Nephron (organoid): ENCODE measurements around the gene RBMS1.

Experiments
- H3K27ac Mint-ChIP-seq, 3 experiments: 2 replicates each; pipeline ENCODE4 v1.8.0; 2020; ENCODE audit warnings: mixed read lengths in 3 of 3, mild to moderate bottlenecking in 2 of 3, moderate library complexity in 1 of 3
- H3K27me3 Mint-ChIP-seq: 2 replicates; pipeline ENCODE4 v1.8.0; 2021; ENCODE audit warnings: low read depth, mild to moderate bottlenecking, moderate library complexity, mixed read lengths
- H3K36me3 Mint-ChIP-seq: 2 replicates; pipeline ENCODE4 v1.8.0; 2020; ENCODE audit warnings: low read depth, mixed read lengths
- H3K4me1 Mint-ChIP-seq: 2 replicates; pipeline ENCODE4 v1.8.0; 2020; ENCODE audit warnings: mixed read lengths
- H3K4me3 Mint-ChIP-seq, 3 experiments: 2 replicates each; pipeline ENCODE4 v1.8.0; 2020; ENCODE audit warnings: mild to moderate bottlenecking in 3 of 3, mixed read lengths in 3 of 3, moderate library complexity in 2 of 3
- H3K9me3 Mint-ChIP-seq: 2 replicates; pipeline ENCODE4 v1.8.0; 2020; ENCODE audit warnings: mixed read lengths
- CTCF ChIP-seq, 3 experiments: fragments of 200-600 bp; sonication (generic); IDR thresholded peaks; one replicate each; pipeline ENCODE4 v1.5.0; 2021; ENCODE audit warnings: antibody characterized with exemption in 3 of 3; ENCODE audit not compliant: unreplicated experiment in 3 of 3

RBMS1 gene

DNA sequence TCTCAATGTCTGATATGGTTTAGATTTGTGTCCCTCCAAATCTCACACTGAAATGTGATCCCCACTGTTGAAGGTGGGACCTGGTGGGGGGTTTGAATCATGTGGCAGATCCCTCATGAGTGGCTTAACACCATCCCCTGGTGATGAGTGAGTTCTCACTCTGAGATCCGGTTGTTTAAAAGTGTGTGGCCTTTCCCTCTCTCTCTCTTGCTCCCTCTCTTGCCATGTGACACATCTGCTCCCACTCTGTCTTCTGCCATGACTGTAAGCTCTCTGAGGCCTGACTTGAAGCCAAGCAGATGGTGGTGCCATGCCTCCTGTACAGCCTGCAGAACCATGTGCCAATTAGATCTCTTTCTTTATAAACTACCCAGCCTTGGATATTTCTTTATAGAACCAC, 108.8 kb downstream of the RBMS1 start:
- no peaks in the 10 kb centered on the region for H3K36me3 Mint-ChIP-seq
- no peak overlapping the region for H3K4me3 Mint-ChIP-seq
- no peak for TF ChIP-seq CTCF (IDR thresholded peaks at IDR 0.05; ENCODE audit: unreplicated experiment in 3 of 3)
- H3K4me1 Mint-ChIP-seq, result peaks cover 67% of the 10 kb centered on the region
- H3K27me3 Mint-ChIP-seq, result no peaks in the 10 kb centered on the region
- H3K27ac Mint-ChIP-seq, result no peak overlapping the region
- no peaks in the 10 kb centered on the region for H3K9me3 Mint-ChIP-seq

DNA sequence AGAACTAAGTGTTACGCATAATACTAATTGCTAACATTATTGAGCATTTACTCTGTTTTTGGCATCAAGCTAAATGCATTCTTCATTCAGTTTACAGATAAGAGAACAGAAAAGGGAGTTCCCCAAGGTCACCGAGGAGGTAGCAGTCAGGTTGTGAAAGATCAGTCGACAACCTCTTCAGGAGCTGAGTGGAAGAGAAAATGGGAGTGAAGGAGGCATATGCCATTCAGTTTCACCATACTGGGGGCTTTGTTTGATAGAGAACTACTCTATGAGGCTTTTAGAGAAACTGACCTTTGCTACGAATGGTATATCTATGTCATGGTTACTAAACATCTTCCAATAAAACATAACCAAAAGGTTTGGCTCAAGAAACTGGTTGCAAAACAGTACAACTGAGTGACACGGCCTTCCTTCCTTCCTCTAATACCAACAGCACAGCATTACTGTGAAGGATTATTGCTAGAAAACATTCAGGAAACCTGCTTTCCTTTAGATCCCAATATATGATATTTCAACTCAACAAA, 112.1 kb downstream of the RBMS1 start:
- Mint-ChIP-seq H3K36me3 (no peaks in the 10 kb centered on the region), H3K4me3 (no peak overlapping the region), H3K4me1 (peaks cover 60% of the 10 kb centered on the region), H3K27ac (peak overlapping the region; percentile 15 to 78 (median 43)), H3K27me3 (no peaks in the 10 kb centered on the region), H3K9me3 (no peaks in the 10 kb centered on the region)
- TF ChIP-seq CTCF (IDR thresholded peaks at IDR 0.05; ENCODE audit: unreplicated experiment in 3 of 3), result no peak

DNA sequence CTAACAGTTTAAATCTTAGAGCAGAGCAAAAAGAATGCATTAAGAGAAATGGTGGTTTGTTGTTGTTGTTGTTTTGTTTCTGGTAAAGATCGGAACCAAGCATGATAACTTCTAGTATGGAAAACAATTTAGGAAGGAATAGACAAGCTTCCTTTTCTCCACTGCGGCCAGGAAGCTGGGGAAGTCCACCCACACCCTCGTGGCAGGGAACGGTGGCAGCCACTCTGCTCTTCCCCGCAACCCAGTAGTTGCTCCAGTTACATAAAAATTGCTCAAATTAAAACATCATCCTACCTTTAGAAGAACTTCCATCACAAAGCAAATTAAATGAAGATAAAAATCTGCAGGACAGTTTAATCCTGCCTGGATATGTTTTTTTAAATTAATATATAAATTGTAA, 113.0 kb downstream of the RBMS1 start:
- H3K27me3 Mint-ChIP-seq, result no peaks in the 10 kb centered on the region
- no peak for TF ChIP-seq CTCF (IDR thresholded peaks at IDR 0.05; ENCODE audit: unreplicated experiment in 3 of 3)
- H3K36me3 Mint-ChIP-seq, result no peaks in the 10 kb centered on the region
- H3K9me3 Mint-ChIP-seq, result no peaks in the 10 kb centered on the region
- peak overlapping the region; percentile 6 to 78 (median 52) for H3K27ac Mint-ChIP-seq
- no peak overlapping the region for H3K4me3 Mint-ChIP-seq
- H3K4me1 Mint-ChIP-seq, result peaks cover 66% of the 10 kb centered on the region

DNA sequence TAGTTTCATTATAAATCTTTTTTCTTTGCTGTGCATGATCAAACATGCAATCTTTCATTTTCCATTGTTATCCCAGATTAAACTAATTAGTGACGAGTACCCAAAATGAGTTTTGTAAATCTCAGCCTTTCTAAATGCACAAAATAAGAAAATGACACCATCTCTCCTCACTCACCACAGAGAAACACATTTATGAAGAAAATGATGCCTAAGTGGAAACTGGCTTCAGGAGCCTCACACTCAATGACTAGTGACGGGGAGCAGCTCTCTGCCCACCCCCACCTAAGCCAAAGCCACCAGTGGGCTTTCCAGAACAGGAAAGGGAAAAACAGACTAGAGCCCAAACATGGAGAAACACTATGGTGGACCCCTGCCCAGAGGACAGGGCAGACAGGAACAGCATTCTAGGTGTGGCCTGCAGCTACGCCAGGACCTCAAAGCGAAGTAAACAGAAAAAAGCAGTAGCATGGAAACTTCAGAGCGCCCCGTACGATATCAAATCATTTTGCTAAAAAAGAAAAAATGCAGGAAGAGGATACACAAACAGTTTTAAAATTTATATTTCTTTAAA, 113.5 kb downstream of the RBMS1 start:
- no peak for TF ChIP-seq CTCF (IDR thresholded peaks at IDR 0.05; ENCODE audit: unreplicated experiment in 3 of 3)
- H3K4me3 Mint-ChIP-seq, result no peak overlapping the region
- H3K27me3 Mint-ChIP-seq, result no peaks in the 10 kb centered on the region
- H3K9me3 Mint-ChIP-seq, result no peaks in the 10 kb centered on the region
- no peaks in the 10 kb centered on the region for H3K36me3 Mint-ChIP-seq
- H3K27ac Mint-ChIP-seq, result peak overlapping the region; percentile 6 to 78 (median 52)
- H3K4me1 Mint-ChIP-seq, result peaks cover 71% of the 10 kb centered on the region

DNA sequence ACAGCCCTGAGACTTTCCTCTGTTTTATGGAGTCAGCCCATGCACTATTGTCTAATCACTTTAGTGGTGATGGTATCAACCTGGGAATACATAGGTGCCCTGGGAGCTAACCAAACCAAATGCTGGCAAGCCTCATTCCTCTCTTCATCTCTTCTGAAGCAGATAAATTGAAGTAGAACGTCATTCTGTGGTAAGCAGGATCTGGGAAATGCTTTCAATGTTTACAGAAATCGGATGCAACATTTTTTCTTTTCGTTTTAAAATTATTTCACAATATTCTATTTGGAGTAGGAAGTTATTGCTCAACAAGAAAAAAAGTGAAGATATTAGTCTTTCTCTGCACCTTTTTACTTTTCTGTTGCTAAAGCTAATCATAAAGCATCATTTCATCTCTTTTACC, 114.2 kb downstream of the RBMS1 start:
- Mint-ChIP-seq H3K27ac (peak overlapping the region in 2 of 3 experiments; percentile 24 to 78), H3K36me3 (no peaks in the 10 kb centered on the region), H3K4me1 (peaks cover 71% of the 10 kb centered on the region), H3K4me3 (no peak overlapping the region), H3K9me3 (no peaks in the 10 kb centered on the region), H3K27me3 (no peaks in the 10 kb centered on the region)
- TF ChIP-seq CTCF (IDR thresholded peaks at IDR 0.05; ENCODE audit: unreplicated experiment in 3 of 3), result no peak
